ENCODE results near the gene C19orf38.
"Not testable (repeated sequence)": the region's sequence is repeated elsewhere in the genome, so short reads cannot be mapped to it uniquely, and the experiment has no call there.

C19orf38 gene

DNA sequence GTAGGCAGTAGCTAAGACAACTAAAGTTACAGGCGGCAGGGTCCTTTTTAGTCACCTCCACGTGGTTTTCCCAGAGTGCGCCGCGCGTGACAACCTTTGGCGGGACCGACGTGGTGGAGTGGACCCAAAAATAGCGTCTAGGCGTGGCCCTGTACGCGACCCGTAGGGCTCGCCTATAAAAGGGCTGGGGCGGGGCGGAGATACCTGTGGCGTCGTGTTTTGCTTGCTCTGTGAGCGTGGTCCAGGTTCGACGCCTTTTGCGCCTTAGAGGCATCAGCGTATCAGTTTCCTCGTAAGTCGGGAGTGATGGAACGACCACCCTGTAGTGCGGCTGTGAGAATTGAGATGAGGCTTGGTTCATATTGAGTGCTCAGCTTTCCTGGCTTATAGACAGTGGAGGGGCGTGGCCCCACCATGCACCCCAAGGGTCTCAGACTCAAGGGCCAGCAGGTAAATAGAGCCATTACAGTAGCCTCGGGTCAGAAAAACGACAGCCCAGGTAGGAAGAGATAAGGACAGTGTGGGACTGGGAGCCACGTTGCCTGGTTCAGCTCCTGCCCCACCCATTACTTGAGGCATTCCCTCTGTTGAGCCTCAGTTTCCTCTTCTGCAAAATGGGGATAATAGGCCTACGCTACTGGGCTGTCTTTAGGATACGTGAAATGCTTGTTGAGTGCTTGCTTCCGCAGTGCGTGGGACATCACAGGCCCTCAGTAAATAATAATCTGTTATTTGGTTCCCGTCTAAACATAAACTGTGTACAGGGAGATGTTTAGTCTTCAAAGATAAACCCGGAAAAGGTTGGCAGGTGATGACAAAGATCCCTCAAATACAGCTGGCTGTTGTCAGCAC is 11.5 kb upstream of the C19orf38 start:
- TF ChIP-seq, protein P1, sequence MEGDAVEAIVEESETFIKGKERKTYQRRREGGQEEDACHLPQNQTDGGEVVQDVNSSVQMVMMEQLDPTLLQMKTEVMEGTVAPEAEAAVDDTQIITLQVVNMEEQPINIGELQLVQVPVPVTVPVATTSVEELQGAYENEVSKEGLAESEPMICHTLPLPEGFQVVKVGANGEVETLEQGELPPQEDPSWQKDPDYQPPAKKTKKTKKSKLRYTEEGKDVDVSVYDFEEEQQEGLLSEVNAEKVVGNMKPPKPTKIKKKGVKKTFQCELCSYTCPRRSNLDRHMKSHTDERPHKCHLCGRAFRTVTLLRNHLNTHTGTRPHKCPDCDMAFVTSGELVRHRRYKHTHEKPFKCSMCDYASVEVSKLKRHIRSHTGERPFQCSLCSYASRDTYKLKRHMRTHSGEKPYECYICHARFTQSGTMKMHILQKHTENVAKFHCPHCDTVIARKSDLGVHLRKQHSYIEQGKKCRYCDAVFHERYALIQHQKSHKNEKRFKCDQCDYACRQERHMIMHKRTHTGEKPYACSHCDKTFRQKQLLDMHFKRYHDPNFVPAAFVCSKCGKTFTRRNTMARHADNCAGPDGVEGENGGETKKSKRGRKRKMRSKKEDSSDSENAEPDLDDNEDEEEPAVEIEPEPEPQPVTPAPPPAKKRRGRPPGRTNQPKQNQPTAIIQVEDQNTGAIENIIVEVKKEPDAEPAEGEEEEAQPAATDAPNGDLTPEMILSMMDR (IDR thresholded peaks at IDR 0.05; ENCODE audit: unreplicated experiment in 3 of 3), result no peak
- H3K27ac Mint-ChIP-seq, result peak overlapping the region; percentile 100
- peaks cover 15% of the 10 kb centered on the region for H3K9me3 Mint-ChIP-seq
- peaks cover 12% of the 10 kb centered on the region for H3K4me1 Mint-ChIP-seq
- peaks cover 20% of the 10 kb centered on the region for H3K36me3 Mint-ChIP-seq (ENCODE audit: low read depth)
- H3K27me3 Mint-ChIP-seq (ENCODE audit: low read depth), result no peaks in the 10 kb centered on the region
- H3K4me3 Mint-ChIP-seq, result peak overlapping the region; percentile 90 to 95 (median 94)

DNA sequence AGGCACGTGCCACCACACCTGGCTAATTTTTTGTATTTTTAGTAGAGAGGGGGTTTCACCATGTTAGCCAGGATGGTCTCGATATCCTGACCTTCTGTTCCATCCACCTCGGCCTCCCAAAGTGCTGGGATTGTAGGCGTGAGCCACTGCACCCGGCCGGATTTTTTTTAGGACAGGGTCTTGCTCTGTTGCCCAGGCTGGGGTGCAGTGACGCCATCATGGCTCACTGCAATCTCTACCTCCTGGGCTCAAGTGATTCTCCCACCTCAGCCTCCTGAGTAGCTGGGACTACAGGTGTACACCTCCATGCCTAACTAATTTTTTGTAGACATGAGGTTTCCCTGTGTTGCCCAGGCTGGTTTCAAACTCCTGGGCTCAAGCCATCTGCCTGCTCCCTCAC is 10.6 kb upstream of the C19orf38 start:
- peaks cover 20% of the 10 kb centered on the region for H3K36me3 Mint-ChIP-seq (ENCODE audit: low read depth)
- H3K9me3 Mint-ChIP-seq, result peaks cover 15% of the 10 kb centered on the region
- H3K27ac Mint-ChIP-seq; H3K27me3 Mint-ChIP-seq (ENCODE audit: low read depth): not testable (repeated sequence)
- peak overlapping the region in 2 of 3 experiments; percentile 29 to 48 for H3K4me3 Mint-ChIP-seq
- H3K4me1 Mint-ChIP-seq, result peaks cover 12% of the 10 kb centered on the region

DNA sequence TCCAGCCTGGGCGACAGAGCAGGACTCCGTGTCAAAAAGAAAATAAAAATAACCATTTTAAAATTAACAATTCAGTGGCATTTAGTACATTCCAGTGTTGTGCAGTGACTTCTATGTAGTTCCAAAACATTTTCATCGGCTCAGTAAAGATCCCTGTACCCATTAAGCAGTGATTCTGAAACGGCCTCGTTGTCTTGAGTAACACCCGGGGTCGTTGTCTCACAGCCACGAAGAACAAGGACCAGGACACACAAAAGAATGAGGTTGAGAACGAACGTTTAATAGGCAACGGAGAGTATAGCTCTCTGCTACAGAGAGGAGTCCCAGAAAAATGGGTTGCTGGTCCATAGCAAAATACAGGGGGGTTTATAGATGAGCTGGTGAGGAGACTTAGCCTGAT is 9.8 kb upstream of the C19orf38 start:
- H3K4me3 Mint-ChIP-seq, result no peak overlapping the region
- TF ChIP-seq, protein P1 (IDR thresholded peaks at IDR 0.05; ENCODE audit: unreplicated experiment in 3 of 3), result no peak
- H3K36me3 Mint-ChIP-seq (ENCODE audit: low read depth), result peaks cover 15% of the 10 kb centered on the region
- peaks cover 12% of the 10 kb centered on the region for H3K4me1 Mint-ChIP-seq
- H3K27me3 Mint-ChIP-seq (ENCODE audit: low read depth), result peaks cover 4% of the 10 kb centered on the region
- H3K27ac Mint-ChIP-seq, result no peak overlapping the region
- H3K9me3 Mint-ChIP-seq, result peaks cover 15% of the 10 kb centered on the region

DNA sequence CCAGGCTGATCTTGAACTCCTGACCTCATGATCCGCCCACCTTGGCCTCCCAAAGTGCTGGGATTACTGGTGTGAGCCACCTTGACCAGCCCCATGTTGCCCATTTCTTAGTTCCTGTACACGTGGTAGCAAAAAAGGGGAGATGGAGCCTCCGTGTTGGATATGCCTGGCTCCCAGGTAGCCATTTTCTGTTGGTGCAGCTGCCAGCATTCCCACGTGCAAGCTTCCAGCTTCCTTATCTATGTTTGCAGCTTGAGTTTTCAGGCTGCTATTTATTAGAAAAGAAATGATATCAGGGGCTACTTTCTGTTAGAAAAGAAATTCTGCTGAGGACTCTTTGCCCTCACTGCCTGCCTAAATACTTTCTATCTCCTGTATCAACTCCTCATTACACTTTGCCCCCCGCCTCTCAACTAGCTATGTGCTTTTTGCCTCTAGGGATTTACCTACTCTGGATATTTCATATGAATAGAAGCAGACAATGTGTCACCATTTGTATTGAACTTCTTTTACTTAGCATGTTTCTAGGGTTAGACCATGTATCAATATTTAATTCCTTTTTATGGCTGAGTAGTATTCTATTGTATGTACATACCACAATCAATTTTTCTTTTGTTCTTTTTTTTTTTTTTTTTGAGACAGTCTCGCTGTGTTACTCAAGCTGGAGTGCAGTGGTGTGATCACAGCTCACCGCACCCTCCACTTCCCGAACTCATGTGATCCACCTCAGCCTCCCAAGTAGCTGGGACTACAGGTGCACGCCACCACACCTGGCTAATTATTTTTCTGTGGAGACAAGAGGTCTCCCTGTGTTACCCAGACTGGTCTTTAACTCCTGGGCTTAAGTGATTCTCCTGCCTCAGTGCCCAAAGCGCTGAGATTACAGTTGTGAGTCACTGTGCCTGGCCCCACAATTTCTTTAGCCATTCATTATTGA is 8.8 kb upstream of the C19orf38 start:
- H3K4me1 Mint-ChIP-seq, result peaks cover 12% of the 10 kb centered on the region
- peaks cover 4% of the 10 kb centered on the region for H3K27me3 Mint-ChIP-seq (ENCODE audit: low read depth)
- H3K36me3 Mint-ChIP-seq (ENCODE audit: low read depth), result peaks cover 11% of the 10 kb centered on the region
- H3K9me3 Mint-ChIP-seq, result peaks cover 18% of the 10 kb centered on the region
- no peak overlapping the region for H3K4me3 Mint-ChIP-seq
- TF ChIP-seq, protein P1 (IDR thresholded peaks at IDR 0.05; ENCODE audit: unreplicated experiment in 3 of 3), result no peak
- H3K27ac Mint-ChIP-seq, result peak overlapping the region in 2 of 3 experiments; percentile 30 to 55

DNA sequence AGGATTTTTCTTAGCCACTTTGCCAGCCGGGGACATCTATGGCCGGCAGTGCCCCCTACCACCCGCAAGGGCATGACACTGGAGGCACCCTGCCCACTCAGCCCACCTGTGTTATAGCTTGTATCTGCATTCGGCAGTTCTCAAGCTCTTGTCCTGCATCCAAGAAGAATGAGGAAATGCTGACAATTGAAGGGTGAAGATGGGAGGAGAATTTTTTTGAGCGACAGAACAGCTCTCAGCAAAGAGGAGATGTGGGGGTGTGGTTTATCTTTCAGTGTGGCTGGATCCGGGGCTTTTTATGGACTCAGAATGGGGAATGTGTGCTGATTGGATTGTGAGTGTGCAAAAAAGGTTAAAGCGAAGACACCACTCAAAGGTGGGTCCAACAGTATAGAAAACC is 5.4 kb upstream of the C19orf38 start:
- H3K36me3 Mint-ChIP-seq (ENCODE audit: low read depth), result no peaks in the 10 kb centered on the region
- TF ChIP-seq, protein P1 (IDR thresholded peaks at IDR 0.05; ENCODE audit: unreplicated experiment in 3 of 3), result no peak
- H3K27ac Mint-ChIP-seq, result no peak overlapping the region
- H3K4me1 Mint-ChIP-seq, result no peaks in the 10 kb centered on the region
- H3K9me3 Mint-ChIP-seq, result peaks cover 22% of the 10 kb centered on the region
- peaks cover 4% of the 10 kb centered on the region for H3K27me3 Mint-ChIP-seq (ENCODE audit: low read depth)
- no peak overlapping the region for H3K4me3 Mint-ChIP-seq

Measured in nephron (organoid).